HG03135 (cell line): ENCODE data around the gene NXPH4.

Source experiments
- ATAC-seq: cut with Tn5 transposase; IDR thresholded peaks from one replicate; pipeline ENCODE4 v1.9.1; 2021; ENCODE audit warnings: mild to moderate bottlenecking, moderate library complexity; ENCODE audit not compliant: unreplicated experiment

NXPH4 gene

DNA sequence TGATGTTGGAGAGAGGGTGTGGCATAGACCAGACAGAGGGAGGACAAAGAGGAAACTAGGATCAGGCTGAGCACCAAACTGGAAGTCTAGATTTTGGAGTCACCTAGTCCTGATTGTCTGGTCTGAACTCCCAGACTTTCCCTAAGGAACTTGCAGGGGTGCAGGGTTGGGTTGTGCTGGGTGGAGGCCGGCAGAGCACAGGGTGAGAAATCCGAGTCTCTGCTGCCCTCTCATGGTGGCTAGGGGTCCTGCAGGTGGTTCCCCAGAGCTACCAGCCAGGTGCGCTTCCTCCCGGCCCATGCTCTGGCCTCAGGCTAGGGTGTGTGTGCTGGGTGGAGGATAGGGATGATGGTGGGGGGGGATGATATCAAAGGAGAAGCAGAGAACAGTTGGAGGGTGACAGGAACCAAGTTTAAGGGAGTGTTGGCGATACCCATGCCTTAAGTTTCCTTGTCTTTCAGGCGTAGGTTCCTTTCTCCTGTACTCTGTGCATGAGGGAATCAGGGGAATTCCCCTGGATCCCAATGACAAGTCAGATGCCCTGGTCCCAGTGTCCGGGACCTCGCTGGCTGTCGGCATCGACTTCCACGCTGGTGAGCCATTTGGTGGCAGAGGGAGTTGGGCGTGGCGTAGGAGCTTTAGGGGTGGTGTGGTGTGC is 33.5 kb upstream of the NXPH4 start:
- ATAC-seq: peak; percentile 76

DNA sequence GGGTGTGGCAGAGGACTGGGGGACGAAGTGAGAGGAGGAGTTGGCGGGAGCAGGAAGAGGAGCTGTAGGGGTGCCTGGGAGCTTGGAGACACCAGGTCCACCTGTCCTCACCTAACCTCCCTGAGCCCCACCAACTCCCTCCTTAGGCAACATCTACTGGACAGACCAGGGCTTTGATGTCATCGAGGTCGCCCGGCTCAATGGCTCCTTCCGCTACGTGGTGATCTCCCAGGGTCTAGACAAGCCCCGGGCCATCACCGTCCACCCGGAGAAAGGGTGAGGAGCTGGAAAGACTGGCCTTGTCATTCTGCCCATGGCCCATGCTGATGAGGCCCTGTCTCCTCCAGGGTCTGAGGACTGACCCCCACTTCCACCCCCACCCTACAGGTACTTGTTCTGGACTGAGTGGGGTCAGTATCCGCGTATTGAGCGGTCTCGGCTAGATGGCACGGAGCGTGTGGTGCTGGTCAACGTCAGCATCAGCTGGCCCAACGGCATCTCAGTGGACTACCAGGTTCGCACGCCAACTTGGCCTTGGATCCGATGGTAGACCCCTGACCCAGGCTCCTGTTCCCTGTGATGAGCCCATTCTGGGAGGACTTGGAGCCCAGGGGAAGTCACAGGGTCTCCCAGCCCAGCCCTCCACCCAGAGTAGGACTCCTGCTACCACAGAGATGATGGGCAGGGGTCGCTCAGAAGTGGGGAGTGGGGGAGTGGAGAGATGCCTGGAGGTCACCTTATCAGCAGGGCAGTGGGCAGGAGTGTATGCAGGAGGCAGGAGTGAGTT is 32.5 kb upstream of the NXPH4 start:
- no peak for ATAC-seq

DNA sequence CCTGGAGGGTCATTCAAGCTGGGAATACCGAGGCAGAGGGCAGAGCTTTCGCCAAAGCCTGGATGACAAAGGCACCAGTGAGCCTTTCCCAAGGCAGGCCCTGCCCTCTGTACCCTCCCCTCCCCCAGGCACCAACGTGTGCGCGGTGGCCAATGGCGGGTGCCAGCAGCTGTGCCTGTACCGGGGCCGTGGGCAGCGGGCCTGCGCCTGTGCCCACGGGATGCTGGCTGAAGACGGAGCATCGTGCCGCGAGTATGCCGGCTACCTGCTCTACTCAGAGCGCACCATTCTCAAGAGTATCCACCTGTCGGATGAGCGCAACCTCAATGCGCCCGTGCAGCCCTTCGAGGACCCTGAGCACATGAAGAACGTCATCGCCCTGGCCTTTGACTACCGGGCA is 31.2 kb upstream of the NXPH4 start:
- no peak for ATAC-seq

DNA sequence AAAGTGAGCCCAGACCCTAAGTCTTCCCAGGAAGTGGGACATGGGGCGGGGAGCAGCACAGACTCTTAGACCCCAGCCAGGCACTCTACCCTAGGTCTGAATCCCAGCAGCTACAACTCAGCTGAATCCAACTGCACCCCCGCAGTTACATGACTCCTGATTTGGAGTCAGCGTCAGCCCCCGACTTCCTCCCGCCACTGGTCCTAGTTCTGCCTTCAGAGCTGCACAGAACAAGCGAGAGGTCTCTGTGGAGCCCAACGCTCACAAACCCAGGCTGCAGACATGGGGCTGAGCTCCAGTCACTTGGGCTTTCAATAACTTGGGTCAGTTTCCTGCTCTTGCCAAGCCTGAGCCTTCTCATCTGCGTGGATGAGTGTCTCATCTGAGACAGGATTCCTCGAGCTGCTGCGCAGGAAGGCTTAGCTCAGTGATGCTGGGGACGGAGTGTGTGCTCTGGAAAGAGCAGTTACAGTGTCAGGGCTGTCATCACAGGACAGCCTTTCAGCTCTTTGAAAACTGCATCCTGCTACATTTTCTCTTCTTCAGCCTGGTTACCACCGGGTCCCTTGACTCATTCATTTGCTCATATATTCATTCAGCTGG is 30.6 kb upstream of the NXPH4 start:
- ATAC-seq: no peak

DNA sequence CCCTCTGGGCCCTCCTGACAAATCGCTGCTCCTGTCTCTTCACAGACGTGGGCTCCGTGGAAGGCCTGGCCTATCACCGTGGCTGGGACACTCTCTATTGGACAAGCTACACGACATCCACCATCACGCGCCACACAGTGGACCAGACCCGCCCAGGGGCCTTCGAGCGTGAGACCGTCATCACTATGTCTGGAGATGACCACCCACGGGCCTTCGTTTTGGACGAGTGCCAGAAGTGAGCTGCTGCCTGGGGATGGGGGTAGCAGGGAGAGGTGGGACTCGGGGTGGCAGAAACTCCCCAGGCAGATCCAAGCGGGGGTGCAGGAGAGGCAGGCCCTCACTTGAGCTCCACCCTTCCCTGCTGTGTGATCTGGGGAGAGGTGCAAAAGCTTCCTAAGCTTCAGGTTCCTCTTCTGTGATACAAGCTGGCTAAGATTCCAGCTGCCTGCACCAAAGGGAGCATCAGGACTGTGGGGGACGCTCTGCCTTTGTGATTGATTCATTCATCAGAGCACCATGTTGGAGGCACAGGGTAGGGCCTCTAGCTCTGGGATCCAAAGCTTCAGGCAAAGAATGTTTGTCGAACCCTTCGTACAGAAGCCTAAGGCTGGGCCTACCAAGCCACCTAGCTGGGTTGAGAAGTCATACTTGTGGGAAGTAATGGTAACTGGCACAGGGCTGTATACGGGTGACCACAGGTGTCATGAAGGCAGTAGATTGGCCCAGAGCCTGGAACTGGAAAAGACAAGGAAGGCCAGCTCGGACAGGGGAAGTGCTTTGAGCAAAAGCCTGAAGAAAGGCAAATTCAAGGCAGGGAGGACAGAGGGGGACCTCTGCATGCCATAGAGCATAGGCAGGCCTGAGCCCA is 29.1 kb upstream of the NXPH4 start:
- no peak for ATAC-seq

DNA sequence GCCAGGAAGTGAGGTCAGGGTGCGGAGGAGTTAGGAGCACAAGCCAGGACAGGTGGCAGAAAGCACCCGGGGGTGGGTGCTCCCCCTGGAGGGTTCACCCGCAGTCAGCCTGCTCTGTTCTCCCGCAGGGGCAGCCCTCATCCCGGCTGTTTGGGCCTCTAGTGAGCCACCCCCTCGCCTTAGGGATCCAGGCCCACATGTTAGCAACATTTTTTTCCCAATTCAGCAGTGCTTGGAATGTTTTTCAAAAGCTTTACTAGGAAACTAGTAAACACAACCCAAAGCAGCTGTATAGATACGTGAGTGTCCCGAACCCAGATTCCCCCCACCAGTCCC is 28.5 kb upstream of the NXPH4 start:
- no peak for ATAC-seq

DNA sequence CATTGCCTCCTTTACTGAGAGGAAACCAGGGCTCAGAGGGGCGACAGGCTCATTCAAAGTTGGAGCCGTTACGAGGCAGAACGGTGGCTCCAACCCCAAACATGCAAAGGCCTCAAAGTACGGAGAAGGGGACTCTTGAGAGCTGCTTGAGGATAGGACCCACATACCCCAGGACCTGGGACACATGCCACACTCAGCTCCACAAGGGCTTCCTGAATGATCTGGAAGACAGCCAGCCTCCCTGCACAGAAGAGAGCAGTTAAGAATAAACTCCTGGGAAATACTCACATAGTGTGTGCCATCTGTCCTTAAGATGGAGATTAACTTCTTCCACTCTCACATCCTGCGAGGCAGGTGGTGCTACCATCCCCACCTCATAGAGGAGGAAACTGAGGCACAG is 26.6 kb upstream of the NXPH4 start:
- no peak for ATAC-seq

DNA sequence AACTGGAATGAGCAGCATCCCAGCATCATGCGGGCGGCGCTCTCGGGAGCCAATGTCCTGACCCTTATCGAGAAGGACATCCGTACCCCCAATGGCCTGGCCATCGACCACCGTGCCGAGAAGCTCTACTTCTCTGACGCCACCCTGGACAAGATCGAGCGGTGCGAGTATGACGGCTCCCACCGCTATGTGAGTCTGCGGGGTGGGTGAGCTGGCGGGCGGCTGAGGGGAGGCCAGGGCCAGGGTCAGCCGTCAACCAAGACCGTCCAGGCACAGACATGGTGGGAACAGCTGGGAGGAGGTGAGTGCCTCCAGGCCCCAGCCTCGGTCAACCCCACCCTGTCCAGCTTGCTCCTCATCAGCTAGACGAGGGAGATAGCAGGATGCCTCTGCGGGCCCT is 25.8 kb upstream of the NXPH4 start:
- ATAC-seq: no peak

DNA sequence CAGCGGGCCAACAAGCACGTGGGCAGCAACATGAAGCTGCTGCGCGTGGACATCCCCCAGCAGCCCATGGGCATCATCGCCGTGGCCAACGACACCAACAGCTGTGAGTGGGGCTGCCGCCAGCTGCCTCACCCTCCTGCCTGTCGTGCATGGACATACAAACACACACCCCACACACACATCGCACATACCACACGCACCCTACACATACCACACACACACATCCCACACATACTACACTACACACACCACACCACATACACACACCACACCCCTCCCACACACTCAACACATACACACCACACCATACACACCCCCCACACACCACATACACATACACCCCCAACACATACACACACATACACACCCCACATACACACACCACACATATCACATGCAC is 25.2 kb upstream of the NXPH4 start:
- ATAC-seq: no peak

DNA sequence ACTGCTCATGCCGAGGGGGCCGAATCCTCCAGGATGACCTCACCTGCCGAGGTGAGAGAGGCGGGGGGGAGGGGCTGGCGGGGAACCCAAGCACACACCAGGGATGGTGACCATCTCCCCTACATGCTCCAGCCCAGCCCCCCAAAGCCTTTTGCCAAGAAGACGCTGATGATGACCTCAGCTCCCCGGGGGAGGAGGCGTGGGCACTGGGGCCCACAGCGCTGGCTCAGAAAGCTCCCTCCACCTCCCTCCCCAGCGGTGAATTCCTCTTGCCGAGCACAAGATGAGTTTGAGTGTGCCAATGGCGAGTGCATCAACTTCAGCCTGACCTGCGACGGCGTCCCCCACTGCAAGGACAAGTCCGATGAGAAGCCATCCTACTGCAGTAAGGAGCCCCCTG is 23.7 kb upstream of the NXPH4 start:
- ATAC-seq: no peak

DNA sequence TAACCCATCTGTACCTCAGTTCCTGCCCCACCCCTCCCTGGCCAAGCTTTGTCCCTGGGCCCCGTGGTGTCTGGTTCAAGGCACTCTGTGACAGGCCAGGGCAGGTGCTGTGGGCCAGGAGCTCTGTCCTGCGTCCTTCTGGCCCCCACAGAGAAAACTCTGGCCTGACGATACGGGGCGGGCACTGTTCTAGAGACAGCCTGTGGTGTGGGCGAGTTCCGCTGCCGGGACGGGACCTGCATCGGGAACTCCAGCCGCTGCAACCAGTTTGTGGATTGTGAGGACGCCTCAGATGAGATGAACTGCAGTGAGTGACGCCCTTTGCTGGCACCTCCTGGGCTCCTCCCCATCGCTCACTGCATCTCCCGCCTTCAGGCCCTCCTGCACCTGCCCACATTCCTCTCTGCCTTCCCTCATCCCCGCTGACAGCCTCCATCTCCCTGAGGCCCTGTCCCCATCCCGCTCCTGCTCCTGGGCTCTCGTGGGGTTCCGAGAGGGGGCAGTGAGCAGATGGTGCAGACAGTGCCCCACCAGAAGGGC is 22.8 kb upstream of the NXPH4 start:
- no peak for ATAC-seq

DNA sequence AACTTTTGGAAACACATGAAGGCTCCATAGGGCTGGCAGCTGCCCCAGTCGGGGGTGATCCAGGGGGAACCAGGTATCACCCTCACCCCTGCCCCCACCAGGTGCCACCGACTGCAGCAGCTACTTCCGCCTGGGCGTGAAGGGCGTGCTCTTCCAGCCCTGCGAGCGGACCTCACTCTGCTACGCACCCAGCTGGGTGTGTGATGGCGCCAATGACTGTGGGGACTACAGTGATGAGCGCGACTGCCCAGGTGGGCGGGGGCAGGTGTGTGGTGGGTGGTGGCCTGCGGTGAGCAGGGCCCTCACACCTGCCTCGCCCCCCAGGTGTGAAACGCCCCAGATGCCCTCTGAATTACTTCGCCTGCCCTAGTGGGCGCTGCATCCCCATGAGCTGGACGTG is 22.3 kb upstream of the NXPH4 start:
- ATAC-seq: no peak

DNA sequence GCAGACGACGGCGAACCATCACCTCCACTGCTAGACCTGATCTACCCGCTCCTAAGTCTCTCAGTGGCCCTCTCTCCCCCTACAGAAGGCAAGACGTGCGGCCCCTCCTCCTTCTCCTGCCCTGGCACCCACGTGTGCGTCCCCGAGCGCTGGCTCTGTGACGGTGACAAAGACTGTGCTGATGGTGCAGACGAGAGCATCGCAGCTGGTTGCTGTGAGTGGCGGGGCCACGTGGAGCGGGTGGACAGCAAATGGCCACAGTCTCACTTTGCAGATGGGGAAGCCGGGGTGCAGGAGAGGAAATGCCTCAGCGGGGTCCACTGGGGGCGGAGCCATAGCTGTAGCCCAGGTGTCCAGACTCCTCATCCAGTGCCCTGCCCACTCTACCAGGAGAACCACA is 21.4 kb upstream of the NXPH4 start:
- ATAC-seq: no peak

DNA sequence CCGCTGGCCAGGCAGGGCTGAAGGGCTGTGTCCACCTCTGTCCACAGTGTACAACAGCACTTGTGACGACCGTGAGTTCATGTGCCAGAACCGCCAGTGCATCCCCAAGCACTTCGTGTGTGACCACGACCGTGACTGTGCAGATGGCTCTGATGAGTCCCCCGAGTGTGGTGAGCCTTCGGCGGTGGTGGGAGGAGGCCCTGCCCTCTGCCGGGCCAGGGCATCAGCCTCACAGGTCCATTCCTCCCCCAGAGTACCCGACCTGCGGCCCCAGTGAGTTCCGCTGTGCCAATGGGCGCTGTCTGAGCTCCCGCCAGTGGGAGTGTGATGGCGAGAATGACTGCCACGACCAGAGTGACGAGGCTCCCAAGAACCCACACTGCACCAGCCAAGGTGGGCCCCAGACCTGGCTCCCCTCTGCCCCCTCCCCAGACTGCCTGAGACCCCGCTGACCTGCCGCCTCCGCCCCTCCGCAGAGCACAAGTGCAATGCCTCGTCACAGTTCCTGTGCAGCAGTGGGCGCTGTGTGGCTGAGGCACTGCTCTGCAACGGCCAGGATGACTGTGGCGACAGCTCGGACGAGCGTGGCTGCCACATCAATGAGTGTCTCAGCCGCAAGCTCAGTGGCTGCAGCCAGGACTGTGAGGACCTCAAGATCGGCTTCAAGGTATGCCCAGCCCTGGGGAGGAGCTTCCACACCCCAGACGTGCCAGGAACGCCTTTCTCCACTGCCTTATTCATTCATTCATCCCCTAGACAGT is 20.8 kb upstream of the NXPH4 start:
- no peak for ATAC-seq

DNA sequence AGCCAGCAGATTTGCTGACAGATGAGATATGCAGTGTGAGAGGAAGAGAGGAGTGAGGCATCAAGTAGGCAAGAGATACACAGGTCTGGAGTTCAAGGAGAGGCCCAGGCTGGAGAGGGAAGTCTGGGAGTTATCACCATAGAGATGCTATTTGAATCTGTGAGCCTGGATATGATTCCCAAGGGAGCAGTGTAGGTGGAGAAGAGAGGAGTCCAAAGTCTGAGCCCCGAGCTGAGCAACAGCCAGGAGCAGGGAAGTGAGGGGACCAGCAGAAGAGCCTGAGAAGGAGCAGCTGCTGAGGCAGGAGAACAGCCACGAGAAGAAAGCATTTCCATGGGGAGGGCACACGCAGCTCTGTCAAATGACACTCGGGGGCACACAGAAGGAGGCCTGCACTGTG is 20.2 kb upstream of the NXPH4 start:
- no peak for ATAC-seq

DNA sequence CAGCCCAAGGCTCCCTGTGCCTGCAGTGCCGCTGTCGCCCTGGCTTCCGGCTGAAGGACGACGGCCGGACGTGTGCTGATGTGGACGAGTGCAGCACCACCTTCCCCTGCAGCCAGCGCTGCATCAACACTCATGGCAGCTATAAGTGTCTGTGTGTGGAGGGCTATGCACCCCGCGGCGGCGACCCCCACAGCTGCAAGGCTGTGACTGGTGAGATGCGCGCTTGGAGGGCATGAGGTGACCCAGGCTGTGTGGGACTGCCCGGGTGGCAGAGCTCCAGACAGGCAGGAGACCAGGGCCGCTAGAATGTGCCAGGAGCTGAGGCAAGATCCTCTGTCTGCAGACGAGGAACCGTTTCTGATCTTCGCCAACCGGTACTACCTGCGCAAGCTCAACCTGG is 19.6 kb upstream of the NXPH4 start:
- ATAC-seq: no peak

DNA sequence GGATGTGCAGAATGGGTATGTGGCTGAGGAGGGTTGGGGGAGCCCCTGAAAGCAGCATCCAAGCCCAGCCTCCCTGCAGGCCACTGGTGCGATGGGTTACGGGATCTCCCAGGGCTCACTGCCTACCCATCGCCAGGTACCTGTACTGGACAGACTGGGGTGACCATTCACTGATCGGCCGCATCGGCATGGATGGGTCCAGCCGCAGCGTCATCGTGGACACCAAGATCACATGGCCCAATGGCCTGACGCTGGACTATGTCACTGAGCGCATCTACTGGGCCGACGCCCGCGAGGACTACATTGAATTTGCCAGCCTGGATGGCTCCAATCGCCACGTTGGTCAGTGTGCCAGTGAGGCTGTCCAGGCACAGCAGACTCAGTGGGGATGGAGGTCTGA is 18.3 kb upstream of the NXPH4 start:
- no peak for ATAC-seq

DNA sequence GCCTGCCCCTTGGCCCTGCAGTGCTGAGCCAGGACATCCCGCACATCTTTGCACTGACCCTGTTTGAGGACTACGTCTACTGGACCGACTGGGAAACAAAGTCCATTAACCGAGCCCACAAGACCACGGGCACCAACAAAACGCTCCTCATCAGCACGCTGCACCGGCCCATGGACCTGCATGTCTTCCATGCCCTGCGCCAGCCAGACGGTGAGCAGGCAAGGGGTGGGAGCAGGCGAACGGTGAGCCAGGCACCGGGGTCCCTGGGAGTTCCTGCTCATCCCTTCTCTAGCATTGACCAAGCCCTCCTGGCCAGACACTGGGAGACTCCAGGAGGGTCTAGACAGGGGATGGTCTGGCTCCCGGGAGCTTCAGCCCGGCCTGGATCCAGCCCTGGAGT is 17.4 kb upstream of the NXPH4 start:
- no peak for ATAC-seq

DNA sequence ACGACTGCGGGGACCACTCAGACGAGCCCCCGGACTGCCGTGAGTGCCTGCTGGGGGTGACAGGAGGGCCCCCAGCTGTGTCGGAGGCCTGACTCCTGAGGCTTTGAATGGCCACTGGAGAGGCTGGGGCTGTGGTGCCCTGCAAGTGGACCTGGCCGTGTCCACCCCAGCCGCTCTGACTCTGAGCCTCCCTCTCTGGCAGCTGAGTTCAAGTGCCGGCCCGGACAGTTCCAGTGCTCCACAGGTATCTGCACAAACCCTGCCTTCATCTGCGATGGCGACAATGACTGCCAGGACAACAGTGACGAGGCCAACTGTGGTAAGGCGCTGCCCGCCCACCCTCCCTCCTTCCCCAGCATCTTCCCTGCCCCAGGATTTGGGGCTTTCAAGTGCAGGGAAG is 16.1 kb upstream of the NXPH4 start:
- ATAC-seq: no peak

DNA sequence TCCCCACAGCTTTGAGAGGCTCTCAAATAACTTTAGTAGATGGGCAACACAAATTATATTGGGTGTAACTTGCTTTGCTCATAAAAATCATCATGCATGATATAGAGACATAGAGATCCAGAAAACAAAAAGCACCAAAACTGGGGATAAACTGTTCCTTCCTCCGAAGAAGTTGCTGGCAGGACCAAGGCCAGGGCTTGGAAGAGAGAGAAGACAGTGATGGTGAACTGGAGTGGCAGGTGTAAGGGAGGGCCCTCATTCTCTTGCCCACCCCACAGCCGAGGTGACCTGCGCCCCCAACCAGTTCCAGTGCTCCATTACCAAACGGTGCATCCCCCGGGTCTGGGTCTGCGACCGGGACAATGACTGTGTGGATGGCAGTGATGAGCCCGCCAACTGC is 15.4 kb upstream of the NXPH4 start:
- ATAC-seq: no peak

DNA sequence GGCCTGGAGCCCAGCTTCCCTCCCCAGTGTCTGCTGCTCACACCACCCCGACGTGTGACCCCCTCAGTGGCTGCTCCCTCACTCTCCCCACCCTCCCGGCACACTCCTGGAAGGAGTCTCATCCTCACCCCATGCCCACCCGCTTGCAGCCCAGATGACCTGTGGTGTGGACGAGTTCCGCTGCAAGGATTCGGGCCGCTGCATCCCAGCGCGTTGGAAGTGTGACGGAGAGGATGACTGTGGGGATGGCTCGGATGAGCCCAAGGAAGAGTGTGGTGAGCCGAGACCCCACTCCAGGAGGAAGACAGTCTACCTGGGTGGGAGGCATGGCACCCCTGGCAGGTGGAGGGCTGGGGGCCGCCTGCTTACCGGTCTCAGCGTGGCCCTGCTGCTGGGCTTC is 15.0 kb upstream of the NXPH4 start:
- ATAC-seq: no peak
